ENCODE measurements around the gene PNMA6F. TPM values are rescaled to one million over a fixed set of nuclear protein-coding genes. Genes with fewer than 3 reads are reported as not detected.
"Not testable (repeated sequence)": the region's sequence is repeated elsewhere in the genome, so short reads cannot be mapped to it uniquely, and the experiment has no call there.

Gene PNMA6F
- total RNA-seq, 2 donors from 2014 or later: 0.97 TPM; not detected in 1

DNA sequence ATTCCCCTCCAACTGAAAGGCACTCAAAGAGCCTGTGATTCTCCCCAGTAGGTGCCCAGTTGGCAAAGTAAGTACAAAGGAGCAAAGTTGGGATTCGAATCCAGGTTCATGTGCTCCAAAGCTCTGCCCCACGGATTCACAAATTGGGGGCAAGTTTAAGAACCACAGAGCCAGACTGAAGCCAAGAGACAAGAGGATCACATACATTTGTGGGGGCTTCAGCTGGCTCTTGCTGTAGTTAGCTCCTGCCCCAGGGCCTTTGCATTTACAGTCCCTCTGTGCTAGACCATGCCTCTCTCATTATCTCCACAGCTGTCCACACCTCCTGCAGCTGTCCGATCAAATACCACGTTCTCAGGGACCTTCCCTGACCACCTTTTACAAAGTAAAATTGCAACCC lies 18.8 kb downstream of the PNMA6F start:
- intact Hi-C loops (cut with DNase I): no loop called here
- TF ChIP-seq POLR2A (IDR thresholded peaks at IDR 0.05): no peak
- TF ChIP-seq POLR2AphosphoS5 (IDR thresholded peaks at IDR 0.05): no peak
- TF ChIP-seq, protein P1, sequence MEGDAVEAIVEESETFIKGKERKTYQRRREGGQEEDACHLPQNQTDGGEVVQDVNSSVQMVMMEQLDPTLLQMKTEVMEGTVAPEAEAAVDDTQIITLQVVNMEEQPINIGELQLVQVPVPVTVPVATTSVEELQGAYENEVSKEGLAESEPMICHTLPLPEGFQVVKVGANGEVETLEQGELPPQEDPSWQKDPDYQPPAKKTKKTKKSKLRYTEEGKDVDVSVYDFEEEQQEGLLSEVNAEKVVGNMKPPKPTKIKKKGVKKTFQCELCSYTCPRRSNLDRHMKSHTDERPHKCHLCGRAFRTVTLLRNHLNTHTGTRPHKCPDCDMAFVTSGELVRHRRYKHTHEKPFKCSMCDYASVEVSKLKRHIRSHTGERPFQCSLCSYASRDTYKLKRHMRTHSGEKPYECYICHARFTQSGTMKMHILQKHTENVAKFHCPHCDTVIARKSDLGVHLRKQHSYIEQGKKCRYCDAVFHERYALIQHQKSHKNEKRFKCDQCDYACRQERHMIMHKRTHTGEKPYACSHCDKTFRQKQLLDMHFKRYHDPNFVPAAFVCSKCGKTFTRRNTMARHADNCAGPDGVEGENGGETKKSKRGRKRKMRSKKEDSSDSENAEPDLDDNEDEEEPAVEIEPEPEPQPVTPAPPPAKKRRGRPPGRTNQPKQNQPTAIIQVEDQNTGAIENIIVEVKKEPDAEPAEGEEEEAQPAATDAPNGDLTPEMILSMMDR (IDR thresholded peaks at IDR 0.05): no peak
- DNase-seq (ENCODE audit: low spot score): no peak
- Histone ChIP-seq H3K4me1 (replicated peaks) (no peaks in the 10 kb centered on the region), H3K27me3 (replicated peaks; ENCODE audit: insufficient read depth) (no peaks in the 10 kb centered on the region), H3K9me3 (no peaks in the 10 kb centered on the region), H3K27ac (no peak overlapping the region), H3K4me3 (no peak overlapping the region), H3K36me3 (no peaks in the 10 kb centered on the region)
- WGBS: 94% methylated on average over 4 of the region's 4 CpGs

DNA sequence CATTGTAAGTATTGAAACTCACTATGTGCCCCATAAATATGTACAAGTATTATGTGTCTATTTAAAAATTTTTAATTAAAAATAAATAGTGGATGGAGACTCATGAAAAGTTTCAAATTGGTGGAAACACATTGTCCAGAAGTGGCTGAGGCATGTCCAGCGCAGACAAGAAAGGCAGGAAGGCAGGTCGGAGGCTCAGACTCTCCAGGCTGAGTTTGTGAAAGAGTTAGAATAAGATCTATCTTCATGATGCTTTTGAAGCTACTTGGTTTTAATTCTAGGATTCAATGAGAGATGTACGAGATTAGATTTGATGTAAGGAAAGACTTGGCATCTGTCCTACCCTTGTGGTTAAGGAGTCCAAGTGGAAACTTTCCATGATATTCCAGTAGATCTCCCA lies 19.8 kb downstream of the PNMA6F start:
- Histone ChIP-seq H3K27me3 (replicated peaks; ENCODE audit: insufficient read depth) (no peaks in the 10 kb centered on the region), H3K36me3 (no peaks in the 10 kb centered on the region), H3K4me1 (replicated peaks) (no peaks in the 10 kb centered on the region), H3K9me3 (no peaks in the 10 kb centered on the region), H3K4me3 (no peak overlapping the region), H3K27ac (no peak overlapping the region)
- WGBS: 59% methylated on average over 3 of the region's 3 CpGs
- TF ChIP-seq POLR2AphosphoS5 (IDR thresholded peaks at IDR 0.05) (no peak), POLR2A (IDR thresholded peaks at IDR 0.05) (no peak)
- TF ChIP-seq, protein P1 (IDR thresholded peaks at IDR 0.05): no peak
- no peak for DNase-seq (ENCODE audit: low spot score)
- intact Hi-C loops (cut with DNase I): no loop called here

- no peaks in the 10 kb centered on the region for H3K27me3 ChIP-seq (replicated peaks; ENCODE audit: insufficient read depth)
- no peak for DNase-seq (ENCODE audit: low spot score)
- WGBS: 38% methylated on average over 5 of the region's 5 CpGs
- TF ChIP-seq POLR2AphosphoS5 (IDR thresholded peaks at IDR 0.05) (no peak), POLR2A (IDR thresholded peaks at IDR 0.05) (no peak)
- TF ChIP-seq, protein P1 (IDR thresholded peaks at IDR 0.05): no peak
- no peak overlapping the region for H3K27ac ChIP-seq
- no peaks in the 10 kb centered on the region for H3K4me1 ChIP-seq (replicated peaks)
- H3K9me3 ChIP-seq: no peaks in the 10 kb centered on the region
- no peaks in the 10 kb centered on the region for H3K36me3 ChIP-seq
- intact Hi-C loops (cut with DNase I): no loop called here
- H3K4me3 ChIP-seq: no peak overlapping the region
Measured at GRCh38 chrX:153299855-153300254, 21.7 kb downstream of the PNMA6F start.

DNA sequence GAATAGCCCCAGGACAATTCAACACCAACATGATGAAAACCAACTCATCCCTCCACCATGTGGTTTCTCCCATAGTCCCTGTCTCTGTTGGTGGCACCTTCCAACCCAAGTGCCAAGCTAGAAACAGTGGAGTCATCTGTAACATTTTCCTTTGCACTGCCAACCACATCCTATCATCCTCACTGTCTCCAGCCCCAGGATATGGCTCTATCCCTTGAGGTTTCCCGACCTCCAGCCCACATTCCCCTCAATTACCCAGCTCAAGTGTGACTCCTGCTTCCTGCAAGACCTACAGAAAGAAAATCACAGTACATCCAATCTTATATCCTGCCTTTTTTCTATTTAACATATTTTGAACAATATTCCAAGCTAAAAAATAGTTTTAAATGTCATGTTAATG lies 24.2 kb downstream of the PNMA6F start:
- no peaks in the 10 kb centered on the region for H3K4me1 ChIP-seq (replicated peaks)
- 81% methylated on average over 1 of the region's 1 CpG for WGBS
- no peaks in the 10 kb centered on the region for H3K9me3 ChIP-seq
- no peak for DNase-seq (ENCODE audit: low spot score)
- intact Hi-C loops (cut with DNase I): no loop called here
- H3K27ac ChIP-seq: no peak overlapping the region
- H3K4me3 ChIP-seq: no peak overlapping the region
- no peaks in the 10 kb centered on the region for H3K27me3 ChIP-seq (replicated peaks; ENCODE audit: insufficient read depth)
- no peaks in the 10 kb centered on the region for H3K36me3 ChIP-seq
- TF ChIP-seq POLR2AphosphoS5 (IDR thresholded peaks at IDR 0.05): no peak
- TF ChIP-seq POLR2A (IDR thresholded peaks at IDR 0.05): no peak
- TF ChIP-seq, protein P1 (IDR thresholded peaks at IDR 0.05): no peak

GRCh38 chrX:153293485-153294071 lies 28.0 kb downstream of the PNMA6F start:
- H3K9me3 ChIP-seq; H3K4me3 ChIP-seq; H3K27me3 ChIP-seq (replicated peaks; ENCODE audit: insufficient read depth); H3K4me1 ChIP-seq (replicated peaks); H3K36me3 ChIP-seq; intact Hi-C loops (cut with DNase I); H3K27ac ChIP-seq; DNase-seq (ENCODE audit: low spot score): not testable (repeated sequence)
- WGBS: 74% methylated on average over 4 of the region's 8 CpGs

GRCh38 chrX:153288807-153289206 lies 32.8 kb downstream of the PNMA6F start:
- DNase-seq (ENCODE audit: low spot score); intact Hi-C loops (cut with DNase I); H3K9me3 ChIP-seq; H3K4me3 ChIP-seq; H3K27me3 ChIP-seq (replicated peaks; ENCODE audit: insufficient read depth); H3K36me3 ChIP-seq; H3K4me1 ChIP-seq (replicated peaks); H3K27ac ChIP-seq: not testable (repeated sequence)
- WGBS: no CpG with 5 or more reads among the region's 2 CpGs

DNA sequence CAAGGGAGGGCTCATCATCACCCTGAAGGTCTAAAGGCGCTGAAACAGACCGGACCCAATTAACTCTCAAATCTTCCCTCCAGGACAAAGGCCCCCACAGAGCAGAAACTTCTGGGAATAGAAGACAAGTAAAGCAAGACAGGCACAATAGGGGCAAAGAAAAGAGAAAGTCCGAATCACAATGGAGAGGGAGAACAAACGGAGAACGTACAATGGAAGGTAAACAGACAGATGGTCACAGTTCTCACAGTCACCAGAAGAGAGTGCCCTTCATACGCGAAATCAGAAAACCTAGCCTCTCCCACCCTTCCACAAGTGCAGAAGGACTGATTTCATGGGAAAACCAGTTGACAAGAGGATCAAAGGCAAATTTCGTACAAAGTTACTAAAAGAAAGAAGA lies 35.9 kb downstream of the PNMA6F start:
- H3K27ac ChIP-seq; H3K9me3 ChIP-seq; H3K27me3 ChIP-seq (replicated peaks; ENCODE audit: insufficient read depth); H3K4me1 ChIP-seq (replicated peaks); H3K4me3 ChIP-seq; intact Hi-C loops (cut with DNase I); H3K36me3 ChIP-seq; DNase-seq (ENCODE audit: low spot score): not testable (repeated sequence)
- WGBS: no CpG with 5 or more reads among the region's 8 CpGs

- H3K9me3 ChIP-seq; DNase-seq (ENCODE audit: low spot score); H3K4me3 ChIP-seq; H3K36me3 ChIP-seq; H3K4me1 ChIP-seq (replicated peaks); H3K27me3 ChIP-seq (replicated peaks; ENCODE audit: insufficient read depth); intact Hi-C loops (cut with DNase I); H3K27ac ChIP-seq: not testable (repeated sequence)
- WGBS: no CpG with 5 or more reads among the region's 8 CpGs
Measured at GRCh38 chrX:153283982-153284381, 37.6 kb downstream of the PNMA6F start.

- DNase-seq (ENCODE audit: low spot score); H3K27me3 ChIP-seq (replicated peaks; ENCODE audit: insufficient read depth); H3K9me3 ChIP-seq; H3K4me1 ChIP-seq (replicated peaks); H3K4me3 ChIP-seq; H3K27ac ChIP-seq; H3K36me3 ChIP-seq; intact Hi-C loops (cut with DNase I): not testable (repeated sequence)
- no CpG with 5 or more reads among the region's 3 CpGs for WGBS
Measured at GRCh38 chrX:153281784-153282183, 39.8 kb downstream of the PNMA6F start.
